GM19455 (cell line): ENCODE data around the gene SURF4.
"Not testable (repeated sequence)": the region's sequence is repeated elsewhere in the genome, so short reads cannot be mapped to it uniquely, and the experiment has no call there.

Experiments used
- ATAC-seq: cut with Tn5 transposase; IDR thresholded peaks from one replicate; pipeline ENCODE4 v1.9.1; 2021; ENCODE audit not compliant: unreplicated experiment

The SURF4 gene

DNA sequence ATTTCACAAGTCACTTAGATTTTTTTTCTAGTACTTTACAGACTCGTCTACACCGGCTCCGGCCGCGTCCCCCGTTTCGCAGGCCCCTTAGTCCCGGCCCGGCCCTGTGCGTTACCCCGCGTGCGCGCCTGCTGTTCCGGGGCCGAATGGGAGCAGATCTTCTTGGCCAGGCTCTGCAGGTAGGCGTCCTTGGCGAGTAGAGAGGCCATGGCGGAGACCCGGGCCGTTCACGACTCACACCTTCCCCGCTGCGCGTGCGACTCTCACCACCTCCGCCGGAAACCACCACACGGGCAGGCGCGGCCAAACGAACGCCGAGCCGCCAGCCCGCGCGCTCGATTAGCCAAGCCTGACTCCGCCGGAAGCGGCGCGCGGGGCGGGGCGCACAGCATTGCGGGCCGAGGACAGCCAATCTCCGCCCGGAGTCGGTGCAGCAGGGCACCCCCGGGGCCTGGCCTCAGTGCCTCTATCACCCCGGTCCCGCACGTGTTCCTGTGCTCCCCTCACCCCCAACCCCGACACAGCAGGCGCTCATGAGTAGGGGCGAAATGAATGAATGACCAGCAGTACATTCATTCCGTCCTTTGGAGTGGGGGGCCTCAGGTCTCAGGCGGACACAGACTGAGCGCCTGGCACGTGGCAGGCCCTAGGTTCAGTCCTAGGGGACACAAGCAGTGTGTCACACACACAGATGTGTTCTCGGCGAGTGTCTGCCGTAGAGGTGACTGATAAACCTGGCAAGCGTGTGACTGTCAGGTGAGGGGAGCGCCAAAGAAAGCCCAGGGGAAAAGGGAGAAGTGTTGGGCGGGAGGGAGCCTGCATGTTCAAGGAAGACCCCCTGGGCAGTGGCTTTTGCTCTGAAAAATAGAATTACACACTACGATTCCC lies 39.7 kb downstream of the SURF4 start, which contains the start of gene SURF6:
SURF6 (minus strand) TSS at position 265 of the 888 bp plus-strand sequence; CDS start at position 209, 56 bp downstream.
- ATAC-seq: peak; percentile 79

DNA sequence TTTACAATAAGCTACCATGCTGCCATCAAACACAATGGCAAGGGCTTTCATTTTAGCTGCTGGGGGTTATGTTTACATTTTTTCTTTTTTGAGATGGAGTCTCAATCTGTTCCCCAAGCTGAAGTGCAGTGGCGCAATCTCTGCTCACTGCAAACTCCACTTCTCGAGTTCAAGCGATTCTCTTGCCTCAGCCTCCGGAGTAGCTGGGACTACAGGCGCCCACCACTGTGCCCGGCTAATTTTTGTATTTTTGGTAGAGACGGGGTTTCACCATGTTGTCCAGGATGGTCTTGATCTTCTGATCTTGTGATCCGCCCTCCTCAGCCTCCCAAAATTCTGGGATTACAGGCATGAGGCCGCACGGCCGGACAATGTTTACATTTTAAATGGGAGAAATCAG lies 41.0 kb downstream of the SURF4 start:
- not testable (repeated sequence) for ATAC-seq

- ATAC-seq: no peak
Measured at GRCh38 chr9:133334161-133334560, 41.7 kb downstream of the SURF4 start.

DNA sequence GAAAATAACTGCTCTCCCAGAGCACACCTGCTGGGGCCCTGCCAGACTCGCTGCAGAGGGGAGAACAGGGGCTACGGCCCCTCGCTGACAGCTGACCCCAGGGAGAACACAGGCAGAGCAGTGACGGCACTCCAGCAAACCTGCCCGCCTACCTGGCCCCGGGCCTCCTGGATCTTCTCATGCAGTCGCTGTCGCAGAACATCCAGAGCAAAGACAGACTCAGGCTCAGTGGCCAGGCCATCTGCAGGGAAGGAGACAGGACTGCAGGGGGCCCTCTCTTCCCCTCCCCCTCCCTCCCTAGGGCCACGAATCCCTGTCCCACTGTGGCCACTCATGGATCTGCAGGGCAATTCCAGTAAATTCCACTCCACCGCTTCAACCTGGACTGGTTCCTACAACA lies 42.3 kb downstream of the SURF4 start:
- ATAC-seq: no peak

DNA sequence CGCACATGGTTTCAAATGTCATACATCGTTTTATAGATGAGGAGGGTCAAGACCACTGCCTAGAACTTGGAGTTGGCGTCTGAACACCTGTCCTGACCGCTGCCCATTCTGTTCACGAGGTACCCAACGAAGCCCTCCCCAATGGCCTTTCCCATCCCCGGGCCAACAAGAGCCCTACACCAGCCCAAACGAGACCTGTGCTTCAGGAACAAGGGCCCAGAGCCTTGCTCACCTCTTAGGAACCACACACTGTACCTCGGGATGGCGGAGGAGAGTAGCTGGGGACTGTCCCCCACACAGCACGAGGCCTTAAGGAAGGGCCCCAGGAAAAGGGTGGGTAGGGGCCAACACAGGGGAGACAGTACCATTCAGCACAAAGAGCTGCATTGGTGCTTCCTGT lies 42.8 kb downstream of the SURF4 start:
- ATAC-seq: no peak

DNA sequence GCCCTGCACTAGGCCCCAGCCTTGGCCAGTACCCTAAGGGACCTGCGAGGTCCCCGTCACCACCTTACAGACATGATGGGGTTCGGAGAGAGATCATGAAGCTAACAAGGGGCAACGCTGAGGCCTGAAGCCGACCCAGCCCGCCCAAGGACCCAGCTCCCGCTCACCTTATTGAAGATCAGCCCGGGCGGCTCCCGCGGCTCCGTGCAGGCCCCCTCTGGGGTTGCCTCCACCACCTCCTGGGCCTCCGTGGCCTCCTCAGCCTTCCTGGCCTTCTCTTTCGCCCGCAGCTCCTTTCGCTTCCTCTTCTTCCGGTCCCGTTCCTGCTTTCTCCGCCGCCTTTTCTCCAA lies 43.5 kb downstream of the SURF4 start:
- no peak for ATAC-seq

- ATAC-seq: no peak
Measured at GRCh38 chr9:133331641-133332380, 44.0 kb downstream of the SURF4 start.

DNA sequence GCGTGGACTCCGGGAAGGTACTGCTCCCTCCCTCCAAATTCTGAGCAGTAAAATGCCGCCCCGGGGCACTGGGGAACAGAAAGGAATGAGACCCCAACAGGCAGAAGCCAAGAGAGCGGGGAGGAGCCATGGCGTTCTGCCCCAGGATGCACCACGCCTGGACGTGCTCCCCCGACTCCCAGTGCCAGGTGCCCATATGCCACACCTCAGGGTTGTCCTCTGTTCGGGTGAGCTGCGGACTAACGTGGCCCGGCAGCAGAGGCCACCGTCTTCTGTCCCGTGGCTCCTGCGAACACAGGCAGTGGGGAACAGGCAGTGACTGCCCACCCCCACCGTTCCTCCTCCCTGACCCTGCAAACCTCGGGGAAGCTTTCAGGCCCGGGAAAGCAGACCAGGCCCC lies 44.6 kb downstream of the SURF4 start:
- ATAC-seq: no peak

GRCh38 chr9:133329306-133330156 lies 46.3 kb downstream of the SURF4 start:
- not testable (repeated sequence) for ATAC-seq

GRCh38 chr9:133327834-133328484 lies 47.9 kb downstream of the SURF4 start:
- no peak for ATAC-seq

GRCh38 chr9:133327021-133327420 lies 48.8 kb downstream of the SURF4 start:
- not testable (repeated sequence) for ATAC-seq

GRCh38 chr9:133323991-133324703 lies 51.7 kb downstream of the SURF4 start:
- ATAC-seq: no peak

- ATAC-seq: no peak
Measured at GRCh38 chr9:133323211-133323610, 52.6 kb downstream of the SURF4 start.

- ATAC-seq: no peak
Measured at GRCh38 chr9:133322701-133323100, 53.2 kb downstream of the SURF4 start.

DNA sequence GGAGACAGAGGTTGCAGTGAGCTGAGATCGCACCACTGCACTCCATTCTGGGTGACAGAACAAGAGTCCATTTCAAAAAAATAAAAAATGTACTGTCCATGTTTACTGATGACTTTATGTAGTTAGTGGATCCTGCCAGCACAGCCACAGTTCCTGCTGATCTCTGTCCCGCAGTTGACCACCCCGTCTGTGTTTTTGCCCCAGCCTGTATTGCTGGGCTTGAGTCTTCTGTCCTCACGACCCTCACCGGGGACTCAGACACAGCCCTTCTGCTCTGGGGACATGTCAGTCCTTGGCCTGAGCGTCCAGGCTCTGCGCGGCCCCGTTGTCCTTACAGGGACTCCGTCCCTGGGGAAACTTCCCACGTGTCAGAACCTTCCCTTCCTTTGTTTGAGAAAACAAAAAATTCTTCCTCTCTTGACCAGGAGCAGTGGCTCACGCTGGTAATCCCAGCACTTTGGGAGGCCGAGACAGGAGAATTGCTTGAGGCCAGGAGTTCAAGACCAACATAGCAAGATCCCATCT lies 54.4 kb downstream of the SURF4 start:
- ATAC-seq: no peak

DNA sequence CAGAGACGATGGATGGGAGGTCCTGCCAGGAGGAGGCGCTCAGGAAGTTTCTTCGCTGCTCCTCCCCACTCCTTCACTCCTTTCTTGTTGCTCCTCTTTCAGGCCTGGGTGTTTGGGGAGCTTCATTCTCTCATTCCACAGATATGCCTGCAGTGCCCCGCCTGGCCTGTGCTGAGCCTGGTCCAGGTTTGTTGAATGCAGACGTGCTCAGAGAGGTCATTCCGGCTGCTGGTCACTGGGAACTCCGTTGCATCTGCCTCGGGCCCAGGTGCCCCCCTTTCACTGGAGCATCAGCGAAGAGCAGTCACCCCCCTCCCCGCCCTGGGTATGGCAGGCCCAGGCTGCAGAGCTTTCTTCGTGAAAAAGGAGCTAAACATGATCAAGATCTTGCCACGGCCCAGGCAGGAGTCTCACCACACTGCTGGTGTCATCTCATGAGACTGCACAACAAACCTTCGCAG lies 55.4 kb downstream of the SURF4 start:
- no peak for ATAC-seq

- ATAC-seq: not testable (repeated sequence)
Measured at GRCh38 chr9:133317551-133317950, 58.3 kb downstream of the SURF4 start.

DNA sequence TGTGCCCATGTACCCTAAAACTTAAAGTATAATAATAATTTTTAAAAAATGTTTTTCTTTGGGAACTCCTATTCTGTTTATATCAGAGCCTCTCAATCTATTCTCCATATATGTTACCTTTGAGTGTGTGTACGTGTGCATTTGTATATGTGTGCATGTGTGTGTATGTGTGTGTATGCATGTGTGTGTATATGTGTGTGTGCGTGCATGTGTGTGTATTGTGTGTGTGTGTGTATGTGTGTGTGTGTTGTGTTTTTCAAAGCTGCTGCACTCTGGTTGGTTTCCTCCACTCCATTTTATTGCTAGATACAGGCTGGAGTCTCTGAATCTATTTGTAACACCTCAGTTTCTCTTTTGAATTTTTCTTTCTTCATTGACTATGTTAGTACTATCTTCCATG lies 59.9 kb downstream of the SURF4 start:
- no peak for ATAC-seq
